GM12878 (cell line): ENCODE results near the gene DYNC1H1. TPM values are rescaled to one million over a fixed set of nuclear protein-coding genes. Genes with fewer than 3 reads are reported as not detected.
A peak's percentile ranks its signal among the peaks of the same experiment; 100 is the strongest.

ENCODE experiments used
- ATAC-seq: fragments of 200-7000 bp; cut with Tn5 transposase; 3 replicates; pipeline ENCODE4 v1.9.1; 2020; ENCODE audit warnings: mild to moderate bottlenecking, moderate library complexity
- BruUV-seq: library from RNA; stranded (reverse); fragments of 400-500 nt; replicated peaks from 2 replicates; lab custom pipeline; 2021; lab: Mats Ljungman, UMichigan
- CTCF ChIA-PET: fragments of 300-600 bp; sonication (Branson Sonifier 250); formaldehyde crosslinking; extraction: SDS; loops from one replicate; lab custom pipeline; 2021; ENCODE audit warnings: inconsistent platforms; lab: Yijun Ruan, JAX
- POLR2A ChIA-PET: fragments of 350-600 bp; formaldehyde crosslinking; extraction: SDS; loops from one replicate; lab custom pipeline; 2021; ENCODE audit warnings: inconsistent platforms; lab: Charles Lee
- RAD21 ChIA-PET: fragments of 300-600 bp; sonication (Branson Sonifier 250); formaldehyde crosslinking; loops from one replicate; lab custom pipeline; 2023; ENCODE audit warnings: antibody characterized with exemption; ENCODE audit not compliant: unreplicated experiment; lab: Charles Lee
- SMC1A ChIA-PET: fragments of 300-600 bp; sonication (Branson Sonifier 250); formaldehyde crosslinking; loops from one replicate; lab custom pipeline; 2023; ENCODE audit not compliant: unreplicated experiment, uncharacterized antibody; lab: Charles Lee
- DNase-seq: peaks from one replicate; pipeline ENCODE4 v3.0.0-alpha.2; 2011; ENCODE audit warnings: low read depth, low spot score
- FAIRE-seq: peaks from 3 replicates; lab custom pipeline; 2011; peaks lifted over from hg19 to GRCh38; lab: Jason Lieb, UNC
- H2AFZ ChIP-seq: 2 replicates; pipeline ENCODE4 v1.6.0; 2011; ENCODE audit warnings: low read depth, low read length, control low read depth; ENCODE audit not compliant: control insufficient read depth
- H3K27ac ChIP-seq: 2 replicates; pipeline ENCODE4 v1.5.1; 2011; ENCODE audit warnings: control low read depth; ENCODE audit not compliant: control insufficient read depth, insufficient read depth
- H3K27me3 ChIP-seq, 2 experiments: replicated peaks in 1 of 2; 2 replicates each; pipeline versions ENCODE4 v1.6.0 to v1.6.1; 2011; ENCODE audit warnings: low read length in 1 of 2; ENCODE audit not compliant: control insufficient read depth in 2 of 2, insufficient read depth in 2 of 2
- H3K36me3 ChIP-seq, 2 experiments: 2 replicates each; pipeline ENCODE4 v1.5.1; 2011; ENCODE audit warnings: low read length in 1 of 2; ENCODE audit not compliant: control insufficient read depth in 2 of 2, insufficient read depth in 2 of 2
- H3K4me1 ChIP-seq: 2 replicates; pipeline ENCODE4 v1.6.1; 2011; ENCODE audit warnings: mild to moderate bottlenecking, low read length, moderate library complexity, mixed read lengths; ENCODE audit not compliant: control insufficient read depth, insufficient read depth
- H3K4me2 ChIP-seq: 2 replicates; pipeline ENCODE4 v1.6.0; 2011; ENCODE audit warnings: control low read depth; ENCODE audit not compliant: control insufficient read depth, insufficient read depth
- H3K4me3 ChIP-seq: fragments of 200-600 bp; sonication (generic); 2 replicates; pipeline ENCODE4 v1.5.1; 2016
- H3K79me2 ChIP-seq: 2 replicates; pipeline ENCODE4 v1.6.0; 2011; ENCODE audit warnings: low read length; ENCODE audit not compliant: control insufficient read depth, insufficient read depth
- H3K9ac ChIP-seq: 2 replicates; pipeline ENCODE4 v1.8.0; 2011; ENCODE audit warnings: low read length, control low read depth, mixed read lengths; ENCODE audit not compliant: control insufficient read depth, insufficient read depth
- H3K9me3 ChIP-seq: replicated peaks from 3 replicates; pipeline ENCODE4 v1.5.1; 2011; ENCODE audit warnings: mild to moderate bottlenecking, low read length; ENCODE audit not compliant: control insufficient read depth, insufficient read depth
- H4K20me1 ChIP-seq: 2 replicates; pipeline ENCODE4 v1.6.0; 2011; ENCODE audit not compliant: control insufficient read depth, insufficient read depth
- ETV6 ChIP-seq, 2 experiments: fragments of 450-650 bp in 1 of 2; IDR thresholded peaks in 1 of 2; conservative IDR thresholded peaks in 1 of 2; 2 replicates each; pipeline ENCODE4 v1.6.1; 2014; ENCODE audit warnings: antibody characterized with exemption in 1 of 2, borderline replicate concordance in 1 of 2, low read depth in 1 of 2, mild to moderate bottlenecking in 1 of 2, moderate library complexity in 1 of 2
- EZH2 ChIP-seq: IDR thresholded peaks from 2 replicates; pipeline ENCODE4 v1.6.1; 2012; ENCODE audit warnings: low read depth, mild to moderate bottlenecking, control low read depth, inconsistent platforms, low read length, borderline replicate concordance; ENCODE audit not compliant: control insufficient read depth
- RCOR1 ChIP-seq: conservative IDR thresholded peaks from 2 replicates; pipeline ENCODE4 v1.6.1; 2012; ENCODE audit warnings: low read depth, low read length, improper control_type of control experiment
- SUZ12 ChIP-seq: fragments of 200-600 bp; sonication (generic); IDR thresholded peaks from one replicate; pipeline ENCODE4 v1.6.1; 2018; ENCODE audit warnings: antibody characterized with exemption, mild to moderate bottlenecking; ENCODE audit not compliant: unreplicated experiment
- WGBS: methylation state at CpG from one replicate; pipeline ENCODE4 v1.1.6; 2016; ENCODE audit warnings: low lambda C conversion rate; ENCODE audit not compliant: insufficient replicate concordance, insufficient coverage; ENCODE audit errors: missing lambda C conversion rate; 5-methylcytosine and 5-hydroxymethylcytosine counted together
- in situ Hi-C: fragments of 300-500 bp; cut with MboI; formaldehyde crosslinking; loops from 9 replicates; pipeline ENCODE4 v1.14.3; 2018; ENCODE audit warnings: mixed read lengths
- intact Hi-C: fragments of 100-400 bp; cut with micrococcal nuclease; formaldehyde crosslinking; loops from one replicate; pipeline ENCODE4 v1.14.2; 2022; ENCODE audit not compliant: unreplicated experiment
- polyA plus RNA-seq, 11 experiments: library from polyadenylated mRNA; depleted of rRNA in 4 of 11; unstranded in 6 of 11; stranded (reverse) in 5 of 11; fragments of >200 nt; fragmentation: Nextera tagmentation in 4 of 11; fragmentation: Illumina TruSeq in 1 of 11; extraction: Ambion mirVana in 4 of 11; extraction: Trizol in 1 of 11; gene quantifications; 1 replicate in 1 of 11; 2 replicates in 10 of 11; pipeline versions ENCODE4 v1.2.1 to v1.2.3, GENCODE V29; 2011 to 2016; ENCODE audit warnings: inconsistent platforms in 2 of 11, missing spikeins in 2 of 11, low read depth in 1 of 11
- total RNA-seq, 4 experiments: library from RNA; depleted of rRNA in 3 of 4; stranded (reverse); fragments of >200 nt in 3 of 4; fragmentation: Illumina TruSeq in 1 of 4; extraction: Trizol in 1 of 4; gene quantifications; 2 replicates each; pipeline versions ENCODE4 v1.2.1 to v1.2.3, GENCODE V29; 2013 to 2021
- TF ChIP-seq, protein P1 (sequence below): fragments of 450-650 bp; IDR thresholded peaks from 2 replicates; pipeline ENCODE4 v1.6.1; 2017; ENCODE audit warnings: mild to moderate bottlenecking, moderate library complexity
- TF ChIP-seq, protein P2 (sequence below): IDR thresholded peaks from 2 replicates; pipeline ENCODE4 v1.6.1; 2012; ENCODE audit warnings: improper control_type of control experiment, low read depth, low read length; ENCODE audit not compliant: insufficient replicate concordance
- TF ChIP-seq, protein P3 (sequence below): fragments of 450-650 bp; IDR thresholded peaks from 2 replicates; pipeline ENCODE4 v1.6.1; 2018; ENCODE audit warnings: mild to moderate bottlenecking, low read depth, moderate library complexity; ENCODE audit not compliant: partially characterized antibody

DYNC1H1 gene
- total and polyA plus RNA-seq, 10 of the 15 experiments (the other 5 are each of a cell fraction or from before 2014, with no cell fraction given), result 38.4 to 291 (median 111) TPM

DNA sequence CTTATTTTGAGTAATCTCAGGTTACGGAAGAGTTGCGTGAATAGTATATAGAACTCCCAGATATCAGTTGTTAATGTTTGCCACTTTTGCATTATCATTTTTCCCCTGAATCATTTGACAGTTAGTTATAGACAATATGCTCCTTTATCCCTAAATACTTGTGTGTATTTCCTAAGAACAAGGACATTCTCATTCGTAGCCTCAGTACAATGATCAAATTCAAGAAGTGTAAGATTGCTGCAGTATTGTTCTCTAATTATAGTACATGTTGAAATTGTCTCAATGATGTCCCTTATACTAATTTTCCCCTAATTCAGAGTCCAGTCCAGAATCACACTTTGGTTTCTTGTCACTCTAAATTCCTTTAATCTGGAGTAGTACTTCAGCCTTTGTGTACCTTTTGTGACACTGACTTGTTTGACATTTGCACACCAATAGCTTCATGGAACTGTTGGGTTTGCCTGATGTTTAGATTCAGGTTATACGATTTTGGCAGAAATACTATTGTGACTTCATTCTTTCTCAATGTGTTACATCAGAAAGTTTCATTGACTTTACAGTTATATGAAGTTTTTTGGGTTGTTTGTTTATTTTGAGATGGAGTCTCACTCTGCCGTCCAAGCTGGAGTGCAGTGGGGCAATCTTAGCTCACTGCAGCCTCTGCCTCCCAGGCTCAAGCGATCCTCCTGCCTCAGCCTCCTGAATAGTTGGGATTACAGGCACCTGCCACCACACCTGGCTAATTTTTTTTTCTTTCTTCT, 13.1 kb downstream of the DYNC1H1 start (continued):
- TF ChIP-seq, protein P1, sequence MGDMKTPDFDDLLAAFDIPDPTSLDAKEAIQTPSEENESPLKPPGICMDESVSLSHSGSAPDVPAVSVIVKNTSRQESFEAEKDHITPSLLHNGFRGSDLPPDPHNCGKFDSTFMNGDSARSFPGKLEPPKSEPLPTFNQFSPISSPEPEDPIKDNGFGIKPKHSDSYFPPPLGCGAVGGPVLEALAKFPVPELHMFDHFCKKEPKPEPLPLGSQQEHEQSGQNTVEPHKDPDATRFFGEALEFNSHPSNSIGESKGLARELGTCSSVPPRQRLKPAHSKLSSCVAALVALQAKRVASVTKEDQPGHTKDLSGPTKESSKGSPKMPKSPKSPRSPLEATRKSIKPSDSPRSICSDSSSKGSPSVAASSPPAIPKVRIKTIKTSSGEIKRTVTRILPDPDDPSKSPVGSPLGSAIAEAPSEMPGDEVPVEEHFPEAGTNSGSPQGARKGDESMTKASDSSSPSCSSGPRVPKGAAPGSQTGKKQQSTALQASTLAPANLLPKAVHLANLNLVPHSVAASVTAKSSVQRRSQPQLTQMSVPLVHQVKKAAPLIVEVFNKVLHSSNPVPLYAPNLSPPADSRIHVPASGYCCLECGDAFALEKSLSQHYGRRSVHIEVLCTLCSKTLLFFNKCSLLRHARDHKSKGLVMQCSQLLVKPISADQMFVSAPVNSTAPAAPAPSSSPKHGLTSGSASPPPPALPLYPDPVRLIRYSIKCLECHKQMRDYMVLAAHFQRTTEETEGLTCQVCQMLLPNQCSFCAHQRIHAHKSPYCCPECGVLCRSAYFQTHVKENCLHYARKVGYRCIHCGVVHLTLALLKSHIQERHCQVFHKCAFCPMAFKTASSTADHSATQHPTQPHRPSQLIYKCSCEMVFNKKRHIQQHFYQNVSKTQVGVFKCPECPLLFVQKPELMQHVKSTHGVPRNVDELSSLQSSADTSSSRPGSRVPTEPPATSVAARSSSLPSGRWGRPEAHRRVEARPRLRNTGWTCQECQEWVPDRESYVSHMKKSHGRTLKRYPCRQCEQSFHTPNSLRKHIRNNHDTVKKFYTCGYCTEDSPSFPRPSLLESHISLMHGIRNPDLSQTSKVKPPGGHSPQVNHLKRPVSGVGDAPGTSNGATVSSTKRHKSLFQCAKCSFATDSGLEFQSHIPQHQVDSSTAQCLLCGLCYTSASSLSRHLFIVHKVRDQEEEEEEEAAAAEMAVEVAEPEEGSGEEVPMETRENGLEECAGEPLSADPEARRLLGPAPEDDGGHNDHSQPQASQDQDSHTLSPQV, result no peak
- TF ChIP-seq, all 136 proteins: peak for 0

DNA sequence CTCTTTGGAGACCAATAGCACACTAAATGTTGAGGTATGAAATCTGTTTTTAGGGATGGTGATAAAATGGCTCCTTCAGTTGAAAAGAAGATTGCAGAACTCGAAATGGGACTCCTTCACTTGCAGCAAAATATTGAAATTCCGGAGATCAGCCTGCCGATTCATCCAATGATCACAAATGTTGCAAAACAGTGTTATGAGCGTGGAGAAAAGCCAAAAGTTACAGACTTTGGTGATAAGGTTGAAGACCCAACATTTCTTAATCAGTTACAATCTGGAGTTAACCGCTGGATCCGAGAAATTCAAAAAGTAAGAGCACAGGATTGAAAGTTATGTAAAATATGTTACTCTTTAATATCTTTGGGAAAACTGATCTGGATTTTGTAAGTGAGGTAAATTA, 15.3 kb downstream of the DYNC1H1 start:
- H3K79me2 ChIP-seq, result peaks cover 2% of the 10 kb centered on the region; the same call in 1 of the 2 replicates
- intact Hi-C loops, result no loop called here
- TSS peak; percentile 48 for BruUV-seq
- TF ChIP-seq EZH2 (no peak), SUZ12 (no peak), RCOR1 (no peak), ETV6 (conservative IDR thresholded peaks at IDR 0.05 in 1 of 2, IDR thresholded peaks at IDR 0.05 in 1 of 2; ENCODE audit: borderline replicate concordance in 1 of 2, low read depth in 1 of 2) (no peak)
- TF ChIP-seq, protein P2, sequence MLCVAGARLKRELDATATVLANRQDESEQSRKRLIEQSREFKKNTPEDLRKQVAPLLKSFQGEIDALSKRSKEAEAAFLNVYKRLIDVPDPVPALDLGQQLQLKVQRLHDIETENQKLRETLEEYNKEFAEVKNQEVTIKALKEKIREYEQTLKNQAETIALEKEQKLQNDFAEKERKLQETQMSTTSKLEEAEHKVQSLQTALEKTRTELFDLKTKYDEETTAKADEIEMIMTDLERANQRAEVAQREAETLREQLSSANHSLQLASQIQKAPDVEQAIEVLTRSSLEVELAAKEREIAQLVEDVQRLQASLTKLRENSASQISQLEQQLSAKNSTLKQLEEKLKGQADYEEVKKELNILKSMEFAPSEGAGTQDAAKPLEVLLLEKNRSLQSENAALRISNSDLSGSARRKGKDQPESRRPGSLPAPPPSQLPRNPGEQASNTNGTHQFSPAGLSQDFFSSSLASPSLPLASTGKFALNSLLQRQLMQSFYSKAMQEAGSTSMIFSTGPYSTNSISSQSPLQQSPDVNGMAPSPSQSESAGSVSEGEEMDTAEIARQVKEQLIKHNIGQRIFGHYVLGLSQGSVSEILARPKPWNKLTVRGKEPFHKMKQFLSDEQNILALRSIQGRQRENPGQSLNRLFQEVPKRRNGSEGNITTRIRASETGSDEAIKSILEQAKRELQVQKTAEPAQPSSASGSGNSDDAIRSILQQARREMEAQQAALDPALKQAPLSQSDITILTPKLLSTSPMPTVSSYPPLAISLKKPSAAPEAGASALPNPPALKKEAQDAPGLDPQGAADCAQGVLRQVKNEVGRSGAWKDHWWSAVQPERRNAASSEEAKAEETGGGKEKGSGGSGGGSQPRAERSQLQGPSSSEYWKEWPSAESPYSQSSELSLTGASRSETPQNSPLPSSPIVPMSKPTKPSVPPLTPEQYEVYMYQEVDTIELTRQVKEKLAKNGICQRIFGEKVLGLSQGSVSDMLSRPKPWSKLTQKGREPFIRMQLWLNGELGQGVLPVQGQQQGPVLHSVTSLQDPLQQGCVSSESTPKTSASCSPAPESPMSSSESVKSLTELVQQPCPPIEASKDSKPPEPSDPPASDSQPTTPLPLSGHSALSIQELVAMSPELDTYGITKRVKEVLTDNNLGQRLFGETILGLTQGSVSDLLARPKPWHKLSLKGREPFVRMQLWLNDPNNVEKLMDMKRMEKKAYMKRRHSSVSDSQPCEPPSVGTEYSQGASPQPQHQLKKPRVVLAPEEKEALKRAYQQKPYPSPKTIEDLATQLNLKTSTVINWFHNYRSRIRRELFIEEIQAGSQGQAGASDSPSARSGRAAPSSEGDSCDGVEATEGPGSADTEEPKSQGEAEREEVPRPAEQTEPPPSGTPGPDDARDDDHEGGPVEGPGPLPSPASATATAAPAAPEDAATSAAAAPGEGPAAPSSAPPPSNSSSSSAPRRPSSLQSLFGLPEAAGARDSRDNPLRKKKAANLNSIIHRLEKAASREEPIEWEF, result no peak
- TF ChIP-seq, protein P3, sequence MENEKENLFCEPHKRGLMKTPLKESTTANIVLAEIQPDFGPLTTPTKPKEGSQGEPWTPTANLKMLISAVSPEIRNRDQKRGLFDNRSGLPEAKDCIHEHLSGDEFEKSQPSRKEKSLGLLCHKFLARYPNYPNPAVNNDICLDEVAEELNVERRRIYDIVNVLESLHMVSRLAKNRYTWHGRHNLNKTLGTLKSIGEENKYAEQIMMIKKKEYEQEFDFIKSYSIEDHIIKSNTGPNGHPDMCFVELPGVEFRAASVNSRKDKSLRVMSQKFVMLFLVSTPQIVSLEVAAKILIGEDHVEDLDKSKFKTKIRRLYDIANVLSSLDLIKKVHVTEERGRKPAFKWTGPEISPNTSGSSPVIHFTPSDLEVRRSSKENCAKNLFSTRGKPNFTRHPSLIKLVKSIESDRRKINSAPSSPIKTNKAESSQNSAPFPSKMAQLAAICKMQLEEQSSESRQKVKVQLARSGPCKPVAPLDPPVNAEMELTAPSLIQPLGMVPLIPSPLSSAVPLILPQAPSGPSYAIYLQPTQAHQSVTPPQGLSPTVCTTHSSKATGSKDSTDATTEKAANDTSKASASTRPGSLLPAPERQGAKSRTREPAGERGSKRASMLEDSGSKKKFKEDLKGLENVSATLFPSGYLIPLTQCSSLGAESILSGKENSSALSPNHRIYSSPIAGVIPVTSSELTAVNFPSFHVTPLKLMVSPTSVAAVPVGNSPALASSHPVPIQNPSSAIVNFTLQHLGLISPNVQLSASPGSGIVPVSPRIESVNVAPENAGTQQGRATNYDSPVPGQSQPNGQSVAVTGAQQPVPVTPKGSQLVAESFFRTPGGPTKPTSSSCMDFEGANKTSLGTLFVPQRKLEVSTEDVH, result no peak

More for the DNA sequence above, 15.3 kb downstream of the DYNC1H1 start:
- Histone ChIP-seq H2AFZ (no peak overlapping the region), H3K9ac (no peak overlapping the region), H3K36me3 (peaks cover 2 to 24% of the 10 kb centered on the region in 2 experiments), H3K9me3 (no peaks in the 10 kb centered on the region), H3K4me2 (no peak overlapping the region), H3K4me3 (no peak overlapping the region), H3K4me1 (peaks cover 9% of the 10 kb centered on the region), H3K27me3 (no peaks in the 10 kb centered on the region), H4K20me1 (no peaks in the 10 kb centered on the region), H3K27ac (no peak overlapping the region)
- ChIA-PET CTCF (no interaction called here), RAD21 (no interaction called here), SMC1A (no interaction called here), POLR2A (no interaction called here)
- FAIRE-seq (no peak), DNase-seq (no peak), ATAC-seq (no peak)
- WGBS, result 99% methylated on average over 6 of the region's 6 CpGs
- in situ Hi-C loops, result no loop called here
